ENCODE data around the gene FAF2.

FAF2 gene

GRCh38 chr5:176517053-176517661 is 69.0 kb downstream of the FAF2 start:
- TF ChIP-seq CTCF (IDR thresholded peaks at IDR 0.05; ENCODE audit: low read length) (no peak), EZH2 (IDR thresholded peaks at IDR 0.05; ENCODE audit: borderline replicate concordance, low read length) (no peak)
- Histone ChIP-seq H3K4me2 (ENCODE audit: low read length) (no peak overlapping the region), H3K4me1 (ENCODE audit: insufficient read depth, low read length, severe bottlenecking) (peaks cover 7% of the 10 kb centered on the region), H3K4me3 (ENCODE audit: low read depth, low read length, poor library complexity, severe bottlenecking) (no peak overlapping the region), H3K27me3 (ENCODE audit: insufficient read depth, low read length) (no peaks in the 10 kb centered on the region), H4K20me1 (ENCODE audit: insufficient read depth, low read length) (no peaks in the 10 kb centered on the region), H3K79me2 (ENCODE audit: insufficient read depth, low read length) (no peaks in the 10 kb centered on the region), H3K27ac (ENCODE audit: low read depth, low read length, poor library complexity, severe bottlenecking) (no peak overlapping the region), H2AFZ (ENCODE audit: low read length) (no peak overlapping the region), H3K9ac (ENCODE audit: low read length) (no peak overlapping the region), H3K36me3 (ENCODE audit: insufficient read depth, low read length) (no peaks in the 10 kb centered on the region), H3K9me2 (ENCODE audit: low read depth, low read length) (no peaks in the 10 kb centered on the region), H3K9me3 (ENCODE audit: low read length) (no peaks in the 10 kb centered on the region), H3F3A (ENCODE audit: insufficient read depth, low read length) (no peaks in the 10 kb centered on the region)

GRCh38 chr5:176519810-176520720 is 71.9 kb downstream of the FAF2 start:
- TF ChIP-seq EZH2 (IDR thresholded peaks at IDR 0.05; ENCODE audit: borderline replicate concordance, low read length) (no peak), CTCF (IDR thresholded peaks at IDR 0.05; ENCODE audit: low read length) (no peak)
- Histone ChIP-seq H2AFZ (ENCODE audit: low read length) (no peak overlapping the region), H3K4me3 (ENCODE audit: low read depth, low read length, poor library complexity, severe bottlenecking) (no peak overlapping the region), H3K36me3 (ENCODE audit: insufficient read depth, low read length) (no peaks in the 10 kb centered on the region), H3K27ac (ENCODE audit: low read depth, low read length, poor library complexity, severe bottlenecking) (no peak overlapping the region), H3K4me2 (ENCODE audit: low read length) (no peak overlapping the region), H3K9me3 (ENCODE audit: low read length) (no peaks in the 10 kb centered on the region), H3K79me2 (ENCODE audit: insufficient read depth, low read length) (no peaks in the 10 kb centered on the region), H3K4me1 (ENCODE audit: insufficient read depth, low read length, severe bottlenecking) (no peaks in the 10 kb centered on the region), H3K27me3 (ENCODE audit: insufficient read depth, low read length) (no peaks in the 10 kb centered on the region), H3K9ac (ENCODE audit: low read length) (no peak overlapping the region), H4K20me1 (ENCODE audit: insufficient read depth, low read length) (no peaks in the 10 kb centered on the region), H3K9me2 (ENCODE audit: low read depth, low read length) (no peaks in the 10 kb centered on the region), H3F3A (ENCODE audit: insufficient read depth, low read length) (no peaks in the 10 kb centered on the region)

GRCh38 chr5:176521286-176521685 is 73.1 kb downstream of the FAF2 start:
- no peaks in the 10 kb centered on the region for H3K79me2 ChIP-seq (ENCODE audit: insufficient read depth, low read length)
- no peaks in the 10 kb centered on the region for H3K4me1 ChIP-seq (ENCODE audit: insufficient read depth, low read length, severe bottlenecking)
- H3K36me3 ChIP-seq (ENCODE audit: insufficient read depth, low read length): peaks cover 5% of the 10 kb centered on the region
- H4K20me1 ChIP-seq (ENCODE audit: insufficient read depth, low read length): no peaks in the 10 kb centered on the region
- H3K4me2 ChIP-seq (ENCODE audit: low read length): no peak overlapping the region
- no peak overlapping the region for H3K27ac ChIP-seq (ENCODE audit: low read depth, low read length, poor library complexity, severe bottlenecking)
- H3K27me3 ChIP-seq (ENCODE audit: insufficient read depth, low read length): no peaks in the 10 kb centered on the region
- no peaks in the 10 kb centered on the region for H3K9me3 ChIP-seq (ENCODE audit: low read length)
- no peaks in the 10 kb centered on the region for H3F3A ChIP-seq (ENCODE audit: insufficient read depth, low read length)
- H2AFZ ChIP-seq (ENCODE audit: low read length): no peak overlapping the region
- H3K4me3 ChIP-seq (ENCODE audit: low read depth, low read length, poor library complexity, severe bottlenecking): no peak overlapping the region
- H3K9ac ChIP-seq (ENCODE audit: low read length): no peak overlapping the region
- H3K9me2 ChIP-seq (ENCODE audit: low read depth, low read length): no peaks in the 10 kb centered on the region
- TF ChIP-seq CTCF (IDR thresholded peaks at IDR 0.05; ENCODE audit: low read length): no peak
- no peak for TF ChIP-seq EZH2 (IDR thresholded peaks at IDR 0.05; ENCODE audit: borderline replicate concordance, low read length)

Measured in OCI-LY1 (cell line).